Esophagus squamous epithelium (tissue), 5 donors: ENCODE data around the gene KREMEN1. TPM values are rescaled to one million over a fixed set of nuclear protein-coding genes. Genes with fewer than 3 reads are reported as not detected.
"Not testable (repeated sequence)": the region's sequence is repeated elsewhere in the genome, so short reads cannot be mapped to it uniquely, and the experiment has no call there.

ENCODE experiments used
- DNase-seq: peaks from one replicate; lab custom pipeline; 2025; lab: John Stamatoyannopoulos, UW
- H3K27ac ChIP-seq, 4 donors: fragments of 200-600 bp; sonication (generic); one replicate each; pipeline ENCODE4 v1.5.1; 2016 to 2019; ENCODE audit warnings: mild to moderate bottlenecking in 1 of 4
- H3K27me3 ChIP-seq, 4 donors: fragments of 200-600 bp; sonication (generic); 1 replicate in 3 of 4; 2 replicates in 1 of 4; pipeline versions ENCODE4 v1.5.1 to v1.6.0; 2017 to 2021; ENCODE audit warnings: antibody characterized with exemption in 1 of 4
- H3K36me3 ChIP-seq, 3 donors: fragments of 200-600 bp; sonication (generic); one replicate each; pipeline ENCODE4 v1.5.1; 2016 to 2019
- H3K4me1 ChIP-seq, 3 donors: fragments of 200-600 bp; sonication (generic); one replicate each; pipeline ENCODE4 v1.5.1; 2017 to 2019
- H3K4me3 ChIP-seq, 4 donors: fragments of 200-600 bp; sonication (generic); 1 replicate in 3 of 4; 2 replicates in 1 of 4; pipeline ENCODE4 v1.5.1; 2016 to 2019; ENCODE audit warnings: mild to moderate bottlenecking in 2 of 4, moderate library complexity in 1 of 4
- H3K9me3 ChIP-seq, 3 donors: fragments of 200-600 bp; sonication (generic); one replicate each; pipeline ENCODE4 v1.5.1; 2016 to 2019
- CTCF ChIP-seq, 6 experiments: fragments of 450-650 bp in 4 of 6; fragments of 200-600 bp in 2 of 6; sonication (generic) in 2 of 6; IDR thresholded peaks; one replicate each; pipeline ENCODE4 v1.5.1; 2016 to 2019; ENCODE audit warnings: antibody characterized with exemption in 6 of 6, mild to moderate bottlenecking in 4 of 6, moderate library complexity in 4 of 6
- POLR2A ChIP-seq, 4 donors: fragments of 450-650 bp; IDR thresholded peaks; one replicate each; pipeline ENCODE4 v1.6.1; 2017; ENCODE audit warnings: antibody characterized with exemption in 4 of 4, mild to moderate bottlenecking in 4 of 4, moderate library complexity in 3 of 4
- WGBS, 2 donors: methylation state at CpG; one replicate each; pipeline ENCODE4 v1.1.5; 2018; 5-methylcytosine and 5-hydroxymethylcytosine counted together
- intact Hi-C: fragments of 100-400 bp; cut with DNase I; formaldehyde crosslinking; loops from one replicate; pipeline ENCODE4 v1.15.0; 2022
- total RNA-seq, 4 donors: library from RNA; depleted of rRNA; stranded (reverse); fragments of >200 nt; gene quantifications; one replicate each; pipeline ENCODE4 v1.1.0, GENCODE V29; 2016
- donor health status: DM: yes; HTN: yes; CAD: no.

Gene KREMEN1
- total RNA-seq, 4 donors from 2014 or later, result 34.3 to 64.8 (median 47.7) TPM

GRCh38 chr22:29116397-29117123 lies 43.7 kb downstream of the KREMEN1 start:
- no peaks in the 10 kb centered on the region for H3K27me3 ChIP-seq
- peaks cover 0 to 27% (median 8%) of the 10 kb centered on the region in 3 donors for H3K4me1 ChIP-seq
- no peaks in the 10 kb centered on the region for H3K9me3 ChIP-seq
- 82 to 89% methylated on average over 3 of the region's 3 CpGs for WGBS, 2 donors
- no peak for TF ChIP-seq POLR2A (IDR thresholded peaks at IDR 0.05)
- TF ChIP-seq CTCF (IDR thresholded peaks at IDR 0.05), result no peak
- no peak for DNase-seq
- intact Hi-C loops, result no loop called here
- no peak overlapping the region for H3K27ac ChIP-seq
- H3K4me3 ChIP-seq, result no peak overlapping the region
- peaks cover 0 to 18% (median 0%) of the 10 kb centered on the region in 3 donors for H3K36me3 ChIP-seq

- H3K4me3 ChIP-seq, result no peak overlapping the region
- TF ChIP-seq CTCF (IDR thresholded peaks at IDR 0.05), result no peak
- no peak for TF ChIP-seq POLR2A (IDR thresholded peaks at IDR 0.05)
- DNase-seq, result no peak
- H3K4me1 ChIP-seq, result peaks cover 0 to 18% (median 8%) of the 10 kb centered on the region in 3 donors
- no peaks in the 10 kb centered on the region for H3K27me3 ChIP-seq
- intact Hi-C loops, result no loop called here
- no peaks in the 10 kb centered on the region for H3K9me3 ChIP-seq
- peak overlapping the region in 1 of 4 donors; percentile 39 for H3K27ac ChIP-seq
- H3K36me3 ChIP-seq, result peaks cover 0 to 31% (median 0%) of the 10 kb centered on the region in 3 donors
- 77 to 78% methylated on average over 6 of the region's 6 CpGs for WGBS, 2 donors
Measured at GRCh38 chr22:29117799-29118477, 45.1 kb downstream of the KREMEN1 start.

GRCh38 chr22:29120098-29120912 lies 47.5 kb downstream of the KREMEN1 start:
- 79 to 83% methylated on average over 6 of the region's 7 CpGs for WGBS, 2 donors
- H3K27me3 ChIP-seq, H3K9me3 ChIP-seq, DNase-seq, H3K4me3 ChIP-seq, intact Hi-C loops: not testable (repeated sequence)
- Histone ChIP-seq H3K4me1 (peaks cover 0 to 12% (median 8%) of the 10 kb centered on the region in 3 donors), H3K36me3 (peaks cover 0 to 54% (median 0%) of the 10 kb centered on the region in 3 donors), H3K27ac (peak overlapping the region; percentile 30 to 78 (median 53))

GRCh38 chr22:29121124-29121523 lies 48.3 kb downstream of the KREMEN1 start:
- 49 to 56% methylated on average over 5 of the region's 5 CpGs for WGBS, 2 donors
- peaks cover 0 to 63% (median 0%) of the 10 kb centered on the region in 3 donors for H3K36me3 ChIP-seq
- peaks cover 0 to 12% (median 8%) of the 10 kb centered on the region in 3 donors for H3K4me1 ChIP-seq
- peak overlapping the region in 2 of 4 donors; percentile 70 to 78 for H3K27ac ChIP-seq
- H3K9me3 ChIP-seq, result no peaks in the 10 kb centered on the region
- intact Hi-C loops, result no loop called here
- H3K27me3 ChIP-seq, result no peaks in the 10 kb centered on the region
- H3K4me3 ChIP-seq, result no peak overlapping the region
- TF ChIP-seq POLR2A (IDR thresholded peaks at IDR 0.05) (no peak), CTCF (IDR thresholded peaks at IDR 0.05) (no peak)
- no peak for DNase-seq

GRCh38 chr22:29122041-29122440 lies 49.2 kb downstream of the KREMEN1 start:
- DNase-seq, result no peak
- intact Hi-C loops, result no loop called here

More at GRCh38 chr22:29122041-29122440, 49.2 kb downstream of the KREMEN1 start:
- Histone ChIP-seq H3K4me3 (no peak overlapping the region), H3K36me3 (peaks cover 0 to 67% (median 0%) of the 10 kb centered on the region in 3 donors), H3K27me3 (no peaks in the 10 kb centered on the region), H3K4me1 (peaks cover 0 to 12% (median 8%) of the 10 kb centered on the region in 3 donors), H3K27ac (no peak overlapping the region), H3K9me3 (no peaks in the 10 kb centered on the region)
- TF ChIP-seq CTCF (IDR thresholded peaks at IDR 0.05) (no peak), POLR2A (IDR thresholded peaks at IDR 0.05) (no peak)
